DOHH2 (cell line): ENCODE results near the gene ROR2.

ENCODE experiments used
- EZH2phosphoT487 ChIP-seq: fragments of 200-600 bp; sonication (generic); IDR thresholded peaks from 2 replicates; pipeline ENCODE4 v1.6.1; 2017; ENCODE audit warnings: borderline replicate concordance, mild to moderate bottlenecking, antibody characterized with exemption, low read length, moderate library complexity, mixed read lengths
- TF ChIP-seq, protein P1 (sequence below): fragments of 200-600 bp; sonication (generic); IDR thresholded peaks from one replicate; pipeline ENCODE4 v1.5.1; 2014; ENCODE audit warnings: antibody characterized with exemption, mild to moderate bottlenecking, low read depth, low read length; ENCODE audit not compliant: poor library complexity, severe bottlenecking

DNA sequence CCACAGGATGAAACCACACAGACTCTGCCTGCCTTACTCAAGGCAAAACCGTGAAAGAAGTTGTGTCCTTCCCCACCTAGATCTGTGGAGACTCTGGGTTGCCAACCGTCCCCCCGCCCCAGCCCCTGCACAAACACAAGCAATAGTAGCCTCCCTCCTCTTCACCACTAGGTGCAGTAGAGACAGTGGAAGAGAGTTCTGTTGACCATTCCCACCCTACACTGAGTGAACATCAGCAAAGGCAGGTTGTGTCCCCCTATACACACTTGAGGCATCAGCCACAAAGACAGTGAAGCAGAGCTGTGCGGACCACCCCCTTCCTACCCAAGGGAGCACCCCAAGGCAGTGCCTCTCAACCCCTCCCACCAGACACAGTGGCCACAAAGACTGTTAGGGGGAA, 302.7 kb downstream of the ROR2 start:
- TF ChIP-seq, protein P1, sequence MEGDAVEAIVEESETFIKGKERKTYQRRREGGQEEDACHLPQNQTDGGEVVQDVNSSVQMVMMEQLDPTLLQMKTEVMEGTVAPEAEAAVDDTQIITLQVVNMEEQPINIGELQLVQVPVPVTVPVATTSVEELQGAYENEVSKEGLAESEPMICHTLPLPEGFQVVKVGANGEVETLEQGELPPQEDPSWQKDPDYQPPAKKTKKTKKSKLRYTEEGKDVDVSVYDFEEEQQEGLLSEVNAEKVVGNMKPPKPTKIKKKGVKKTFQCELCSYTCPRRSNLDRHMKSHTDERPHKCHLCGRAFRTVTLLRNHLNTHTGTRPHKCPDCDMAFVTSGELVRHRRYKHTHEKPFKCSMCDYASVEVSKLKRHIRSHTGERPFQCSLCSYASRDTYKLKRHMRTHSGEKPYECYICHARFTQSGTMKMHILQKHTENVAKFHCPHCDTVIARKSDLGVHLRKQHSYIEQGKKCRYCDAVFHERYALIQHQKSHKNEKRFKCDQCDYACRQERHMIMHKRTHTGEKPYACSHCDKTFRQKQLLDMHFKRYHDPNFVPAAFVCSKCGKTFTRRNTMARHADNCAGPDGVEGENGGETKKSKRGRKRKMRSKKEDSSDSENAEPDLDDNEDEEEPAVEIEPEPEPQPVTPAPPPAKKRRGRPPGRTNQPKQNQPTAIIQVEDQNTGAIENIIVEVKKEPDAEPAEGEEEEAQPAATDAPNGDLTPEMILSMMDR: no peak
- no peak for TF ChIP-seq EZH2phosphoT487
